GM12874 (cell line): ENCODE results near the gene RBL1.

Experiments
- CTCF ChIP-seq: IDR thresholded peaks from 2 replicates; pipeline ENCODE4 v1.5.1; 2011; ENCODE audit warnings: low read depth, mild to moderate bottlenecking, control low read depth, low read length, moderate library complexity; ENCODE audit not compliant: insufficient read depth

The RBL1 gene

GRCh38 chr20:36951979-36952738, 143.6 kb downstream of the RBL1 start:
- no peak for TF ChIP-seq CTCF

- 0 out of 2 replicates have a peak, but pooled peaks have one; percentile 8 for TF ChIP-seq CTCF
Measured at GRCh38 chr20:36951198-36951978, 144.4 kb downstream of the RBL1 start, which contains the start of gene SAMHD1. Gene SAMHD1, minus strand, starts transcription at chr20:36951708. Its CDS starts 65 bp downstream, at chr20:36951643.

GRCh38 chr20:36950414-36951197, 145.2 kb downstream of the RBL1 start:
- TF ChIP-seq CTCF, result no peak
